ENCODE data around the gene ADI1. TPM values are rescaled to one million over a fixed set of nuclear protein-coding genes. Genes with fewer than 3 reads are reported as not detected.

Gene ADI1
- total and polyA plus RNA-seq, 4 donors, result 56.2 to 660 (median 158) TPM

GRCh38 chr2:3489764-3490115, 29.6 kb downstream of the ADI1 start:
- no peak overlapping the region for H3K9ac ChIP-seq (ENCODE audit: low read depth in 1 of 2, low read length in 2 of 2)
- peaks cover 0 to under 1% (median 0%) of the 10 kb centered on the region in 4 donors for H3K36me3 ChIP-seq (ENCODE audit: control insufficient read depth in 4 of 4, insufficient read depth in 3 of 4, low read depth in 1 of 4, low read length in 3 of 4)
- 97% methylated on average over 16 of the region's 16 CpGs for WGBS
- H3K4me1 ChIP-seq (ENCODE audit: control insufficient read depth in 4 of 4, insufficient read depth in 4 of 4, low read length in 3 of 4), result no peaks in the 10 kb centered on the region
- DNase-seq (ENCODE audit: low spot score), result no peak
- no peaks in the 10 kb centered on the region for H3K9me3 ChIP-seq (ENCODE audit: control insufficient read depth in 4 of 4, low read length in 3 of 4)
- no peak overlapping the region for H3K4me3 ChIP-seq (ENCODE audit: low read depth in 1 of 3, low read length in 3 of 3)
- no peak for TF ChIP-seq FOXA2 (IDR thresholded peaks at IDR 0.05)
- H3K27me3 ChIP-seq (ENCODE audit: control insufficient read depth in 4 of 4, insufficient read depth in 4 of 4, low read length in 3 of 4), result no peaks in the 10 kb centered on the region
- H3K27ac ChIP-seq (ENCODE audit: low read depth in 1 of 2, low read length in 2 of 2), result no peak overlapping the region

- no peaks in the 10 kb centered on the region for H3K36me3 ChIP-seq (ENCODE audit: control insufficient read depth in 4 of 4, insufficient read depth in 3 of 4, low read depth in 1 of 4, low read length in 3 of 4)
- no peaks in the 10 kb centered on the region for H3K4me1 ChIP-seq (ENCODE audit: control insufficient read depth in 4 of 4, insufficient read depth in 4 of 4, low read length in 3 of 4)
- H3K9me3 ChIP-seq (ENCODE audit: control insufficient read depth in 4 of 4, low read length in 3 of 4), result no peaks in the 10 kb centered on the region
- no peak overlapping the region for H3K27ac ChIP-seq (ENCODE audit: low read depth in 1 of 2, low read length in 2 of 2)
- H3K27me3 ChIP-seq (ENCODE audit: control insufficient read depth in 4 of 4, insufficient read depth in 4 of 4, low read length in 3 of 4), result no peaks in the 10 kb centered on the region
- no peak for TF ChIP-seq HNF4G (IDR thresholded peaks at IDR 0.05)
- no peak for TF ChIP-seq HNF4A (conservative IDR thresholded peaks at IDR 0.05)
- TF ChIP-seq EGR1 (IDR thresholded peaks at IDR 0.05; ENCODE audit: low read depth in 2 of 2), result no peak
- TF ChIP-seq YY1 (IDR thresholded peaks at IDR 0.05), result no peak
- no peak for TF ChIP-seq FOXA1 (IDR thresholded peaks at IDR 0.05)
- no peak for TF ChIP-seq FOXA2 (IDR thresholded peaks at IDR 0.05)
- TF ChIP-seq MAX (IDR thresholded peaks at IDR 0.05), result no peak
- TF ChIP-seq GABPA (IDR thresholded peaks at IDR 0.05 in 1 of 2, conservative IDR thresholded peaks at IDR 0.05 in 1 of 2), result no peak
- no peak for TF ChIP-seq JUND (IDR thresholded peaks at IDR 0.05)
- no peak for TF ChIP-seq RXRA (IDR thresholded peaks at IDR 0.05)
- no peak overlapping the region for H3K4me3 ChIP-seq (ENCODE audit: low read depth in 1 of 3, low read length in 3 of 3)
- H3K9ac ChIP-seq (ENCODE audit: low read depth in 1 of 2, low read length in 2 of 2), result no peak overlapping the region
- WGBS, result 79% methylated on average over 27 of the region's 27 CpGs
- DNase-seq (ENCODE audit: low spot score), result no peak
Observed at GRCh38 chr2:3488855-3489763, 30.2 kb downstream of the ADI1 start.

GRCh38 chr2:3488061-3488531, 31.2 kb downstream of the ADI1 start:
- no peak for DNase-seq (ENCODE audit: low spot score)
- Histone ChIP-seq H3K9me3 (ENCODE audit: control insufficient read depth in 4 of 4, low read length in 3 of 4) (no peaks in the 10 kb centered on the region), H3K9ac (ENCODE audit: low read depth in 1 of 2, low read length in 2 of 2) (no peak overlapping the region), H3K27ac (ENCODE audit: low read depth in 1 of 2, low read length in 2 of 2) (no peak overlapping the region), H3K36me3 (ENCODE audit: control insufficient read depth in 4 of 4, insufficient read depth in 3 of 4, low read depth in 1 of 4, low read length in 3 of 4) (no peaks in the 10 kb centered on the region), H3K4me3 (ENCODE audit: low read depth in 1 of 3, low read length in 3 of 3) (no peak overlapping the region), H3K4me1 (ENCODE audit: control insufficient read depth in 4 of 4, insufficient read depth in 4 of 4, low read length in 3 of 4) (no peaks in the 10 kb centered on the region), H3K27me3 (ENCODE audit: control insufficient read depth in 4 of 4, insufficient read depth in 4 of 4, low read length in 3 of 4) (no peaks in the 10 kb centered on the region)
- TF ChIP-seq FOXA2 (IDR thresholded peaks at IDR 0.05) (no peak), HNF4A (conservative IDR thresholded peaks at IDR 0.05) (no peak), CTCF (IDR thresholded peaks at IDR 0.05; ENCODE audit: low read depth, low read length, missing input control) (no peak), RAD21 (IDR thresholded peaks at IDR 0.05) (no peak), TAF1 (conservative IDR thresholded peaks at IDR 0.05) (no peak)
- 86% methylated on average over 6 of the region's 6 CpGs for WGBS
